ENCODE measurements around the gene TRAPPC4. TPM values are rescaled to one million over a fixed set of nuclear protein-coding genes. Genes with fewer than 3 reads are reported as not detected.
"Not testable (repeated sequence)": the region's sequence is repeated elsewhere in the genome, so short reads cannot be mapped to it uniquely, and the experiment has no call there.

TRAPPC4 gene
- total RNA-seq, 2 experiments from 2014 or later, result 101 to 106 TPM

- H3K9me3 Mint-ChIP-seq, result no peaks in the 10 kb centered on the region
- ATAC-seq (ENCODE audit: poor library complexity), result no peak
- POLR2A ChIA-PET, result no interaction called here
- H3K4me3 Mint-ChIP-seq, result no peak overlapping the region
- CTCF ChIA-PET, result no interaction called here
- no peak overlapping the region for H3K27ac ChIP-seq (ENCODE audit: low read depth in 1 of 2, low read length in 2 of 2)
- no peak for TF ChIP-seq CTCF (IDR thresholded peaks at IDR 0.05)
- H3K27ac Mint-ChIP-seq, result no peak overlapping the region
- intact Hi-C loops (cut with DNase I, micrococcal nuclease), result loop anchor here in 1 of 2 experiments (5.0 kb wide), 1 partner anchor 38 kb away; the partner anchor contains the start of gene CENATAC
- no peak overlapping the region for H3K4me3 ChIP-seq (ENCODE audit: low read length)
- no peaks in the 10 kb centered on the region for H3K9me3 ChIP-seq (ENCODE audit: control insufficient read depth in 1 of 2, insufficient read depth in 1 of 2, low read length in 2 of 2)
- peaks cover 5% of the 10 kb centered on the region for H3K36me3 Mint-ChIP-seq (ENCODE audit: low read depth)
- H3K27me3 Mint-ChIP-seq, result no peaks in the 10 kb centered on the region
- no peak for DNase-seq
- peaks cover 11% of the 10 kb centered on the region for H3K4me1 ChIP-seq (ENCODE audit: insufficient read depth, low read length)
- H3K27me3 ChIP-seq (ENCODE audit: control insufficient read depth in 1 of 2, insufficient read depth in 2 of 2, low read length in 2 of 2), result no peaks in the 10 kb centered on the region
- H3K4me1 Mint-ChIP-seq (ENCODE audit: low read depth), result peaks cover 7% of the 10 kb centered on the region
- no peaks in the 10 kb centered on the region for H3K36me3 ChIP-seq (ENCODE audit: insufficient read depth, low read length)
These were observed 16.2 kb downstream of the TRAPPC4 start for GRCh38 chr11:119034813-119035212.

DNA sequence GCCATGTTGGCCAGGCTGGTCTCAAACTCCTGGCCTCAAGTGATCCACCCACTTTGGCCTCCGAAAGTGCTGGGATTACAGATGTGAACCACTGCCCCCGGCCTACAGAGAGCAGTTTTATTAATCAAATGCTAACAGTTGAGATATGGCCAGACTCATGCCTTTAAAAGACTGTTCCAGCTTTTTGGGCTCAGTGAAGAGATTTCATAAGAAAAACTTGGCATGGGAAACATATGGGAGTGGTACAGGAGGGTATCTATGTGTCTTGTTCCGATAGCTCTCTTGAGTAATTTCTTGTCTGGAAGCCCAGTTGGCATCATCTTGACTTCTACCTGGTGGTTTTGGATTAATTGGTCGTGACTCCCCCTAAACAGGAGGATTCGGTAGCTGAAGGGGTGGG lies 20.3 kb downstream of the TRAPPC4 start:
- intact Hi-C loops (cut with DNase I, micrococcal nuclease), result no loop called here
- H3K9me3 ChIP-seq (ENCODE audit: control insufficient read depth in 1 of 2, insufficient read depth in 1 of 2, low read length in 2 of 2), result no peaks in the 10 kb centered on the region
- CTCF ChIA-PET, result no interaction called here
- H3K4me1 ChIP-seq (ENCODE audit: insufficient read depth, low read length), result no peaks in the 10 kb centered on the region
- Mint-ChIP-seq H3K27ac (no peak overlapping the region), H3K36me3 (ENCODE audit: low read depth) (no peaks in the 10 kb centered on the region), H3K4me3 (no peak overlapping the region), H3K27me3 (no peaks in the 10 kb centered on the region), H3K9me3 (no peaks in the 10 kb centered on the region), H3K4me1 (ENCODE audit: low read depth) (no peaks in the 10 kb centered on the region)
- no peaks in the 10 kb centered on the region for H3K27me3 ChIP-seq (ENCODE audit: control insufficient read depth in 1 of 2, insufficient read depth in 2 of 2, low read length in 2 of 2)
- DNase-seq, result no peak
- H3K4me3 ChIP-seq (ENCODE audit: low read length), result no peak overlapping the region
- TF ChIP-seq CTCF (IDR thresholded peaks at IDR 0.05), result no peak
- POLR2A ChIA-PET, result no interaction called here
- no peak overlapping the region for H3K27ac ChIP-seq (ENCODE audit: low read depth in 1 of 2, low read length in 2 of 2)
- no peak for ATAC-seq (ENCODE audit: poor library complexity)
- H3K36me3 ChIP-seq (ENCODE audit: insufficient read depth, low read length), result no peaks in the 10 kb centered on the region

DNA sequence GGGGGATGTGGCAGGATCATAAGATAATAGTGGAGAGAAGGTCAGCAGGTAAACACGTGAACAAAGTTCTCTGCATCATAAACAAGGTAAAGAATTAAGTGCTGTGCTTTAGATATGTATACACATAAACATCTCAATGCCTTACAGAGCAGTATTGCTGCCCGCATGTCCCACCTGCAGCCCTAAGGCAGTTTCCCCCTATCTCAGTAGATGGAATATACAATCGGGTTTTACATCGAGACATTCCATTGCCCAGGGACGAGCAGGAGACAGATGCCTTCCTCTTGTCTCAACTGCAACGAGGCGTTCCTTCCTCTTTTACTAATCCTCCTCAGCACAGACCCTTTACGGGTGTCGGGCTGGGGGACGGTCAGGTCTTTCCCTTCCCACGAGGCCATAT lies 20.9 kb downstream of the TRAPPC4 start:
- H3K4me1 Mint-ChIP-seq (ENCODE audit: low read depth); H3K9me3 Mint-ChIP-seq: not testable (repeated sequence)

GRCh38 chr11:119041821-119042514 lies 23.4 kb downstream of the TRAPPC4 start:
- Mint-ChIP-seq H3K4me1 (ENCODE audit: low read depth) (no peaks in the 10 kb centered on the region), H3K36me3 (ENCODE audit: low read depth) (peaks cover 24% of the 10 kb centered on the region), H3K4me3 (no peak overlapping the region), H3K27ac (no peak overlapping the region), H3K27me3 (no peaks in the 10 kb centered on the region), H3K9me3 (no peaks in the 10 kb centered on the region)
- peaks cover 21% of the 10 kb centered on the region for H3K36me3 ChIP-seq (ENCODE audit: insufficient read depth, low read length)
- intact Hi-C loops (cut with DNase I, micrococcal nuclease), result no loop called here
- POLR2A ChIA-PET, result interaction anchor here (0.6 to 1.1 kb wide), 4 partner anchors 20 to 92 kb away, joined by 3 to 4 read pairs (median 3); partner anchors contain the start of genes RPS25 and TRAPPC4
- no peak for DNase-seq
- TF ChIP-seq CTCF (IDR thresholded peaks at IDR 0.05), result no peak
- no peak for ATAC-seq (ENCODE audit: poor library complexity)
- no peaks in the 10 kb centered on the region for H3K9me3 ChIP-seq (ENCODE audit: control insufficient read depth in 1 of 2, insufficient read depth in 1 of 2, low read length in 2 of 2)
- no peak overlapping the region for H3K27ac ChIP-seq (ENCODE audit: low read depth in 1 of 2, low read length in 2 of 2)
- H3K4me1 ChIP-seq (ENCODE audit: insufficient read depth, low read length), result no peaks in the 10 kb centered on the region
- H3K27me3 ChIP-seq (ENCODE audit: control insufficient read depth in 1 of 2, insufficient read depth in 2 of 2, low read length in 2 of 2), result no peaks in the 10 kb centered on the region
- H3K4me3 ChIP-seq (ENCODE audit: low read length), result no peak overlapping the region
- CTCF ChIA-PET, result interaction anchor here (0.7 kb wide), 1 partner anchor 17 kb away, joined by 5 read pairs; no protein-coding TSS in a partner anchor

More for the DNA sequence above, 20.9 kb downstream of the TRAPPC4 start:
- H3K27me3 ChIP-seq (ENCODE audit: control insufficient read depth in 1 of 2, insufficient read depth in 2 of 2, low read length in 2 of 2); H3K36me3 ChIP-seq (ENCODE audit: insufficient read depth, low read length); DNase-seq; H3K27me3 Mint-ChIP-seq; H3K4me1 ChIP-seq (ENCODE audit: insufficient read depth, low read length); H3K4me3 Mint-ChIP-seq; H3K36me3 Mint-ChIP-seq (ENCODE audit: low read depth); H3K4me3 ChIP-seq (ENCODE audit: low read length); CTCF ChIA-PET; ATAC-seq (ENCODE audit: poor library complexity); intact Hi-C loops (cut with DNase I, micrococcal nuclease); H3K27ac ChIP-seq (ENCODE audit: low read depth in 1 of 2, low read length in 2 of 2); POLR2A ChIA-PET; H3K9me3 ChIP-seq (ENCODE audit: control insufficient read depth in 1 of 2, insufficient read depth in 1 of 2, low read length in 2 of 2); H3K27ac Mint-ChIP-seq: not testable (repeated sequence)
